OCI-LY7 (cell line): Measurements from ENCODE around the gene ENDOV. TPM values are rescaled to one million over a fixed set of nuclear protein-coding genes. Genes with fewer than 3 reads are reported as not detected.

ENCODE experiments used
- BruUV-seq: library from RNA; stranded (reverse); fragments of 400-500 nt; replicated peaks from 2 replicates; lab custom pipeline; 2021; lab: Mats Ljungman, UMichigan
- CTCF ChIA-PET: fragments of 300-600 bp; sonication (Branson Sonifier 250); formaldehyde crosslinking; loops from one replicate; lab custom pipeline; 2022; ENCODE audit warnings: antibody characterized with exemption; ENCODE audit not compliant: unreplicated experiment; lab: Charles Lee
- POLR2A ChIA-PET: fragments of 300-600 bp; sonication (Branson Sonifier 250); formaldehyde crosslinking; loops from one replicate; lab custom pipeline; 2022; ENCODE audit warnings: antibody characterized with exemption; lab: Charles Lee
- DNase-seq: peaks from one replicate; pipeline ENCODE4 v3.0.0-alpha.2; 2015; ENCODE audit warnings: low spot score
- H2AFZ ChIP-seq: fragments of 200-600 bp; sonication (generic), shearing (Covaris generic); 2 replicates; pipeline ENCODE4 v1.6.1; 2014; ENCODE audit warnings: mild to moderate bottlenecking, antibody characterized with exemption, low read length, moderate library complexity
- H3K27ac ChIP-seq: fragments of 200-600 bp; sonication (generic); 2 replicates; pipeline ENCODE4 v1.5.1; 2014; ENCODE audit warnings: mixed run types, low read depth, mild to moderate bottlenecking, moderate library complexity, low read length, inconsistent platforms; ENCODE audit not compliant: poor library complexity, severe bottlenecking
- H3K36me3 ChIP-seq: fragments of 200-600 bp; sonication (generic); 2 replicates; pipeline ENCODE4 v1.6.1; 2014; ENCODE audit warnings: mild to moderate bottlenecking, antibody characterized with exemption, low read length, moderate library complexity, mixed read lengths; ENCODE audit not compliant: insufficient read depth
- H3K4me1 ChIP-seq: fragments of 200-600 bp; sonication (generic); 2 replicates; pipeline ENCODE4 v1.5.1; 2014; ENCODE audit warnings: mild to moderate bottlenecking, low read length; ENCODE audit not compliant: insufficient read depth, poor library complexity, severe bottlenecking
- H3K4me2 ChIP-seq: fragments of 200-600 bp; sonication (generic); 2 replicates; pipeline ENCODE4 v1.6.1; 2014; ENCODE audit warnings: mild to moderate bottlenecking, low read length
- H3K4me3 ChIP-seq: fragments of 200-600 bp; sonication (generic); 2 replicates; pipeline ENCODE4 v1.5.1; 2014; ENCODE audit warnings: mild to moderate bottlenecking, low read depth, low read length; ENCODE audit not compliant: poor library complexity, severe bottlenecking
- H3K79me2 ChIP-seq: fragments of 200-600 bp; sonication (generic); 2 replicates; pipeline ENCODE4 v1.6.1; 2016; ENCODE audit warnings: low read depth, mild to moderate bottlenecking, low read length, moderate library complexity, mixed read lengths; ENCODE audit not compliant: insufficient read depth
- H3K9me2 ChIP-seq: fragments of 200-600 bp; sonication (generic); 2 replicates; pipeline ENCODE4 v1.6.1; 2016; ENCODE audit warnings: mild to moderate bottlenecking, low read length, mixed read lengths; ENCODE audit not compliant: insufficient read depth
- H3K9me3 ChIP-seq: fragments of 200-600 bp; sonication (generic); 2 replicates; pipeline ENCODE4 v1.6.1; 2014; ENCODE audit warnings: mild to moderate bottlenecking, mixed run types, low read length, mixed read lengths
- H4K20me1 ChIP-seq: fragments of 200-600 bp; sonication (generic); 2 replicates; pipeline ENCODE4 v1.6.1; 2014; ENCODE audit warnings: mild to moderate bottlenecking, antibody characterized with exemption, low read length, moderate library complexity, mixed read lengths; ENCODE audit not compliant: insufficient read depth
- EZH2phosphoT487 ChIP-seq: fragments of 200-600 bp; sonication (generic); IDR thresholded peaks from 2 replicates; pipeline ENCODE4 v1.6.1; 2018; ENCODE audit warnings: low read depth, borderline replicate concordance, mild to moderate bottlenecking, mixed run types, antibody characterized with exemption, low read length, moderate library complexity, mixed read lengths
- intact Hi-C: fragments of 100-400 bp; cut with micrococcal nuclease; formaldehyde crosslinking; loops from one replicate; pipeline ENCODE4 v1.10.0; 2022; ENCODE audit not compliant: unreplicated experiment
- total RNA-seq, 2 experiments: library from RNA; depleted of rRNA in 1 of 2; stranded (reverse); fragments of >200 nt in 1 of 2; shearing (Covaris generic) in 1 of 2; gene quantifications; 2 replicates each; pipeline ENCODE4 v1.2.3, GENCODE V29; 2014 to 2022
- TF ChIP-seq, protein P1 (sequence below): fragments of 200-600 bp; sonication (generic); conservative IDR thresholded peaks from 2 replicates; pipeline ENCODE4 v1.5.1; 2014; ENCODE audit warnings: mild to moderate bottlenecking, antibody characterized with exemption, low read length, moderate library complexity, mixed read lengths

Gene ENDOV
- total RNA-seq, 2 experiments from 2014 or later = 22.4 to 33.1 TPM

DNA sequence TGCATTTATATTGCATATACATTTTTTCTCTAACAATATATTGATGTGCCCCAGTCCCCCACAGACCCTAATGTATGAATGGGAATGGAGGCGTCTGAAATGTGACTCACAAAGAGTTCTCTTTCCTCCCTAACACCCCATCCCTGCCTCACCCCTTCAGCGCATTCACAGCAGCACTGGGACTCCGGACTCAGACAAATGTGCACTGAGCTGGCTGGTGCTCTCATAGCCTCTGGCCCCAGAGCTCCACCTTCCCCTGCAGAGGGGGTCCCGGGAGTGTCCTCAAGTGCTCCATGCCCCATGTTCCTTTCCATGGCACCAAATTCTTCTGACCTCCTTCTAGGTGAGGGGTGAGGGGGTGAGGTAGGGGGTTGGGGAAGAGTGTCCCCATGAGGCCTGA lies 40.8 kb downstream of the ENDOV start:
- peak overlapping the region; percentile 65; the same call in 1 of the 2 replicates for H2AFZ ChIP-seq
- peak overlapping the region; percentile 80 for H3K4me3 ChIP-seq
- TF ChIP-seq, protein P1, sequence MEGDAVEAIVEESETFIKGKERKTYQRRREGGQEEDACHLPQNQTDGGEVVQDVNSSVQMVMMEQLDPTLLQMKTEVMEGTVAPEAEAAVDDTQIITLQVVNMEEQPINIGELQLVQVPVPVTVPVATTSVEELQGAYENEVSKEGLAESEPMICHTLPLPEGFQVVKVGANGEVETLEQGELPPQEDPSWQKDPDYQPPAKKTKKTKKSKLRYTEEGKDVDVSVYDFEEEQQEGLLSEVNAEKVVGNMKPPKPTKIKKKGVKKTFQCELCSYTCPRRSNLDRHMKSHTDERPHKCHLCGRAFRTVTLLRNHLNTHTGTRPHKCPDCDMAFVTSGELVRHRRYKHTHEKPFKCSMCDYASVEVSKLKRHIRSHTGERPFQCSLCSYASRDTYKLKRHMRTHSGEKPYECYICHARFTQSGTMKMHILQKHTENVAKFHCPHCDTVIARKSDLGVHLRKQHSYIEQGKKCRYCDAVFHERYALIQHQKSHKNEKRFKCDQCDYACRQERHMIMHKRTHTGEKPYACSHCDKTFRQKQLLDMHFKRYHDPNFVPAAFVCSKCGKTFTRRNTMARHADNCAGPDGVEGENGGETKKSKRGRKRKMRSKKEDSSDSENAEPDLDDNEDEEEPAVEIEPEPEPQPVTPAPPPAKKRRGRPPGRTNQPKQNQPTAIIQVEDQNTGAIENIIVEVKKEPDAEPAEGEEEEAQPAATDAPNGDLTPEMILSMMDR = no peak
- no peak for TF ChIP-seq EZH2phosphoT487
- H3K4me2 ChIP-seq = peak overlapping the region; percentile 84
- no peaks in the 10 kb centered on the region for H3K36me3 ChIP-seq
- intact Hi-C loops = no loop called here
- H3K79me2 ChIP-seq = no peaks in the 10 kb centered on the region
- DNase-seq = no peak
- H3K9me3 ChIP-seq = no peaks in the 10 kb centered on the region
- H3K4me1 ChIP-seq = peaks cover 27% of the 10 kb centered on the region
- CTCF ChIA-PET = no interaction called here
- peak overlapping the region; percentile 74 for H3K27ac ChIP-seq
- no peaks in the 10 kb centered on the region for H3K9me2 ChIP-seq
- BruUV-seq = no TSS peak
- POLR2A ChIA-PET = interaction anchor here (0.6 to 1.1 kb wide), 2 partner anchors 84 to 145 kb away, joined by 3 read pairs; no protein-coding TSS in a partner anchor
- H4K20me1 ChIP-seq = no peaks in the 10 kb centered on the region

DNA sequence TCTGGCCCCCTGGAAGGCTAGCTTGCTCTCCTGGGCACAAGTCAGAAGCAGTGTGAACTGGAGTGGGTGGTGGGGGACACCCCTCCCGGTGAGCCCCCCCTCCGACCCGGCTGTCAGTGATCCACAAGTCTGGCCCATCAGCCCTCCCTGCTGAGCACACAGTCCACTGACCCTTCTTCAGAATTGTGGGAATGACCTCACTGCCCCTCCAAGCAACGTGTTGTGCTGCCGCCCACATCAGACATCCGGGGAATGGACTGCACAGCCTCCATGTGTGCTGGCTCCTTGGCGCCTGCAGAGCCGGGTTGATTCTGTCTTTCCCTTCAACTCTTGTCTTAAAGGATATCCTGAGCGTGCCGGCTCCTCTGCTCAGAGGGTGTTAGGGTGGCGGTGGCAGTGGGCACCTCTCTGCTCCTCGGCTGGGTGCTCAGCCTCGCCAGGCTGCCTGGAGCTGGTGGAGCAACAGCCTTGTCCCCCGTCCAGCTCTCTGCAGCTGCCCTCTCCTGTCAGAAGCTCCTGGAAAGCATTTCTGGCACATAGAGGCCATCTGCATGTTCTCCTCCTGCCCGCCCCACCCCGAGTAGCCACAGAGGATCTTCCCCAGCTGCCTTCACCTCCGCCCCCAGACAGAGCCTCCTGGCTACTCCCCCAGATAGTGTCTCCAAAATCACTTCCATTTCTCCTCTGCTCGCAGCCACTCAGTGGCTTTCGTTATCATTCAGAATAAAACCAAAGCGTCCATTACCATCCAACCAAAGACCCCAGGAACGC lies 41.7 kb downstream of the ENDOV start:
- CTCF ChIA-PET = no interaction called here
- no peak overlapping the region for H2AFZ ChIP-seq
- H3K27ac ChIP-seq = no peak overlapping the region

More for the DNA sequence above, 41.7 kb downstream of the ENDOV start:
- Histone ChIP-seq H3K9me2 (no peaks in the 10 kb centered on the region), H3K4me3 (no peak overlapping the region), H3K36me3 (no peaks in the 10 kb centered on the region), H3K79me2 (no peaks in the 10 kb centered on the region), H3K9me3 (no peaks in the 10 kb centered on the region), H3K4me1 (peaks cover 27% of the 10 kb centered on the region), H4K20me1 (no peaks in the 10 kb centered on the region), H3K4me2 (no peak overlapping the region)
- intact Hi-C loops = no loop called here
- POLR2A ChIA-PET = interaction anchor here (0.6 kb wide), 2 partner anchors 30 to 146 kb away, joined by 3 read pairs; no protein-coding TSS in a partner anchor
- no TSS peak for BruUV-seq
- TF ChIP-seq, protein P1 = no peak
- no peak for TF ChIP-seq EZH2phosphoT487
- no peak for DNase-seq
